A204.1 (cell line): Measurements from ENCODE around the gene SHFL.

Source experiments
- FAIRE-seq: peaks from 2 replicates; lab custom pipeline; 2012; peaks lifted over from hg19 to GRCh38; lab: Jason Lieb, UNC

The SHFL gene

DNA sequence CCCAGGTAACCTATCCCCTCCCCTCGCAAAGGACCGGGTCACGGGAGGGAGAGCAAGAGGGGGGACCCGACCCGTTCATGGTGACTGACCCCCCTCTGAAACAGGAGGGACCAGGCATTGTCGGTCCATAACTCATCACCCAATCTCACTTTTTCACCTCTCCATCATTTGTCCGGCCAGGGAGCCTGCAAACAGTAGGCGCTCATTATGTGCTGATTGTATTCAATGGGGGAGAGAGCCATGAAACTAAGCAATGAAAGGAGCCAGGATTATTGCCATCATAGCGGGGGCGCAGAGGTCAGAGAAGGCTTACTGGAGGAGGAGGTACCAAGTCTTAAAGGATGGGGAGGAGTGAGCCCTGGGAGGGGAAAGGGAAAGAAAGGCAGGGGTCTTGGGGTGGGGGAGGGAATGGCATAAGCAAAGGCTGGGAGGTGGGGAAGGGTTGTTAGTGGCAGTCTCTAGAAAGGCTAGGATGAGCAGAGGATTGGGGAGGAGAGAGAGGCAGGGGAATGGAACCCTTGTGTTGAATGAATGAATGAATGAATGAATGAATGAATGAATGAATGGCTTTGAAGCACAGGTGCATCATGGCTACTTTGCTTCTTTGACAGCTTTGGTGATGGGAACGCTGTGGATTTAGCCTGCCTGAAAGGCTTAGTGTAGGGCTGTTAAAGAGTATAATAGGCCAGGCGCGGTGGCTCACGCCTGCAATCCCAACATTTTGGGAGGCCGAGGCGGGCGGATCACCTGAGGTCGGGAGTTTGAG, 1.4 kb downstream of the SHFL start:
- FAIRE-seq = no peak

DNA sequence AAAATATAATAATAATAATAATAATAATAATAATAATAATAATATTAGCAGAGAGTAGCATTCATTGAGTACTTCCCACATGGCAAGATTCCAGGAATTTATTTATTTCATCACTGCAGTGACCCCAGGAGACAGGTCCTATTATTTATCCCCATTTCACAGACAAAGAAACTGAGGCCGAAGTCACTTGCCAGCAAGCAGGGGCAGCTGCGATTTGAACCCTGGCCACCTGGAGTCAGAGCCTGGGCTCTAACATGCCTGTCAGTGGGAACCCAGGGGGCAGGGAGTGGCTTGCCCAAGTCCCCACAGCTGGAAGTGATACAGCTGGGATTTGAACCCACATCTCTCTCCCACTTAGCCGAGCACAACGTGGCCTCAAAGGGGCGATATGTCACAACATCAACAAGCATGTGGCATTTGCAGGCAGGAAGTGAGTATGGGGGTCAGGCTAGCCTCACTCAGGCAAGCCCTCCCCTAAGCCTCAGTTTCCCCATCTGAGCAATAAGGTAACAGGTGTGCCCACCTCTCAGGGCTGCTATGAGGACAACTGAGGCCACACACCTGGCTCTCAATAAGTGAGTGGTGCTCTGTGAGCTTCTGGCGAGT, 2.9 kb downstream of the SHFL start:
- FAIRE-seq = no peak

DNA sequence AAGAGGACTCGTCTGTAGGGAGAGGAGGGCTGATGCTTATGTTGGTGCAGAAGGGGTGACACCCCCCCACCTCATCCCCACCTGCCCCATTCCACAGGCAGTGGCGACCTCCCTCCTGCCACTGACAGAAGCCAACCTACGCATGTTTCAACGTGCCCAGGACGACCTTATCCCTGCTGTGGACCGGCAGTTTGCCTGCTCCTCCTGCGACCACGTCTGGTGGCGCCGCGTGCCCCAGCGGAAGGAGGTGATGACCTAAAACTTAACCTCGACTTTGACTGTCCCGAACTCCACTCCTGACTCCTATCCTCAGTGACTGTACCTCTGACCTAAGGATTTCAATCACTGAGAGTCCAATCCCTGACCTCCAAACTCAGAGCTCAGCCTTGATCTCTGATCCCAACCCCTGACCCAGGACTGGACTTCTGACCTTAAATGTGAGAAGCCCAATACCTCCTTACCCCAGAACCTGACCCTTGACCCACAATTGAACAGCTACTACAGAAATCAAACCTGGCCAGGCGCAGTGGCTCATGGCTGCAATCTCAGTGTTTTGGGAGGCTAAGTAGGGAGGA, 3.8 kb downstream of the SHFL start:
- FAIRE-seq = no peak

DNA sequence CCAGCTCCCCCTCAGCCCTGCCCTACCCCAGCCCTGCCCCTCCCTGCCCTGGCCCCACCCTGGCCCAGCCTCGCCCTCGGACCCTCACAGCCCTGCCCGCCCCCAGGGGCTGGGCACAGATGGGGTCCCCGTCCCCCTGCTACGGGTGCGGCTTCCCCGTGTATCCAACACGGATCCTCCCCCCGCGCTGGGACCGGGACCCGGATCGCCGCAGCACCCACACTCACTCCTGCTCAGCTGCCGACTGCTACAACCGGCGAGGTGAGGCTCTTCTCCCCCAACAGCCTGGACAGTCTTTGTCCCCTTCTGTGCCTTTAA, 5.2 kb downstream of the SHFL start:
- FAIRE-seq = no peak

GRCh38 chr19:10091895-10092641, 6.0 kb downstream of the SHFL start:
- no peak for FAIRE-seq

- no peak for FAIRE-seq
Measured at GRCh38 chr19:10092648-10093294, 6.7 kb downstream of the SHFL start.

DNA sequence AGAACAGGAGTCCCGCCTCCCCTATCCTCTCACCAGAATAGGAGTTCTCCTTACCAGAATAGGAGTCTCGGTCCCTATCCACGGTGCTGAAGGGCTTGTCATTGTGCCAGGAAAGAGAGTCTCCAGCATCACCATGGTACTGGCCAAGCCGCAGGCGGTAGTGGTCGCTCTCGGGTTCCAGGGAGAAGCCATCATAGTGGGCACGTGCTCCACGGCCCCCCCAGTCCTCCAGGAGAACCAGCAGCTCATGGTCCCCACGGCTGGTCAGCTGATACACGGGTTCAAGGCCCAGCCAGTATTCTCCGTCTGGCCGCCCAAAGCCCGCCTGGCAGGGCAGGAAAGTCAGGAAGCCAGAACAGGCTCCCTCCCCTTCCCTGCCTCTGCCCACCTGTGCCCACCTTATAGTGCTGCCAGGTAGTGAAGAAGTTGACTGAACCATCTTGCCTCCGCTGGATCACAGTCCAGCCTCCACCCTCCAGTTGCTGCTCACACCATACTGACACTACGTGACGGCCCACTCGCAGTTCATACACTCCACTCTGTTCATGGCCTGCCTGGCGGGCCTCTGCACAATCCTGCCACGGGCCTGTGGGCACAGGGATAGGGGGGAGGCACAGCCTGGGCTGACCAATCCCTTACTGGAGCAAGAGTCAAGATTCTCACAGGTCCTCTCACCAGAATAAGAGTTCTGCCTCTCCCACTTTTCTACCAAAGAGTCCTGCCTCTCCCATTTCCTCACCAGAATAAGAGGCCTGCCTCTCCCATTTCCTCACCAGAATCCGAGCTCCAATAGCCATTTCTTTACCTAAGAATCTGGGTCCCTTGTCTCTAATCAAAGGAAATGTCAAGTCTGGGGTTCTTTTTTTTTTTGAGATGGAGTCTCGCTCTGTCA, 7.4 kb downstream of the SHFL start:
- no peak for FAIRE-seq

DNA sequence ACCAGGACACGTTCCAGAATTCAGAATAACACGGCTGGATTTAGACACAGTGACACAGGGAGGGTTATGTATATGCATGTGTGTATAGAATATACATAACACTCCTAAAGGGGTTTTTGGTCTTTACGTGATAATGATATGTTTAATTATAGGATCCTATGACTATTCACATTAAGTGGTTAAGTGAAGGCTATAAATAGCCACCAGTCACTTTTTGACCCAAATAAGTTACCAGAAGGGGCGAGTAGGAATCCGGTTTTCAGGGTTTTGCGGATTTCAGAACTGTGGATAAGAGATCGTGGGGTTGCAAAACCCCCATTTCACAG, 9.5 kb downstream of the SHFL start:
- FAIRE-seq = no peak

- FAIRE-seq = no peak
Measured at GRCh38 chr19:10095948-10096614, 10.0 kb downstream of the SHFL start.

GRCh38 chr19:10096615-10096963, 10.5 kb downstream of the SHFL start:
- FAIRE-seq = no peak

GRCh38 chr19:10100163-10100785, 14.2 kb downstream of the SHFL start:
- no peak for FAIRE-seq

- FAIRE-seq = no peak
Measured at GRCh38 chr19:10102787-10103236, 16.7 kb downstream of the SHFL start.

GRCh38 chr19:10104130-10104513, 18.0 kb downstream of the SHFL start:
- FAIRE-seq = no peak

DNA sequence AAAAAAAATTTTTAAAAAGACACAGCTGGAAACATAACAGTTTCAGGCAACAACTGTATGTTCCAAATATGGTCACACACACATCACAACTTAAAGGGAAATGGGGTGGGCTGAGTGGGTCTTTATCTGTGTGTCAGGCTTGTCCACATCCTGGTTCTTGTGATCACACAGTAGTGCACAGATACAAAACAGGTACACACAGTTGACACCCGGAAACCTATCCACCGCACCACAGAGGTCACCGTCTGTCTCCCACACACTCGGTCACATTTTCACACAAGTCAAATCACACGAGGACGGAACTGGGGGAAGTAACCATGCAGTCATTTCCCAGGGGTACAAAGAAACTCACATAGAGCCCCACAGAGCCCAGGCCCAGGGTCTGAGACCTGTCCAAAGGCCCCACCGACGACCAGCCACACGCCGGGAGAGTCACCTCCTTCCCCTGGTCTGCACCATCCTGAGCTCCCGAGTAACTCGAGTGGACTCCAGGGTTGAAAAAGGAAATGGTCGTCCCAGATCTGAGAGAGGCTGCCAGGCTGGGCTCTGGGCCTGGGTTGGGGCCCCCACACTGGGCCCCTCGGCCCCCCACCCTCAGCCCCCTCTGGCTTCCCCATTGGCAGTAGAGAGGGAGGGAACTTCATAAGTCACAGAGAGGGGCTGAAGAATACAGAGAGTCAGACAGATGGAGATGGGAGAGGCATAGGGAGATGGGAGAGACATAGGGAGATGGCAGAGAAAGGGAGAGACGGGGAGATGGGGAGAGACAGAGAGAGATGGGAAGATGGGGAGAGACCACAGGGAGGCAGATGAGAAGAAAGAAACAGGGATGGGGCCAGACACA, 18.8 kb downstream of the SHFL start:
- no peak for FAIRE-seq

DNA sequence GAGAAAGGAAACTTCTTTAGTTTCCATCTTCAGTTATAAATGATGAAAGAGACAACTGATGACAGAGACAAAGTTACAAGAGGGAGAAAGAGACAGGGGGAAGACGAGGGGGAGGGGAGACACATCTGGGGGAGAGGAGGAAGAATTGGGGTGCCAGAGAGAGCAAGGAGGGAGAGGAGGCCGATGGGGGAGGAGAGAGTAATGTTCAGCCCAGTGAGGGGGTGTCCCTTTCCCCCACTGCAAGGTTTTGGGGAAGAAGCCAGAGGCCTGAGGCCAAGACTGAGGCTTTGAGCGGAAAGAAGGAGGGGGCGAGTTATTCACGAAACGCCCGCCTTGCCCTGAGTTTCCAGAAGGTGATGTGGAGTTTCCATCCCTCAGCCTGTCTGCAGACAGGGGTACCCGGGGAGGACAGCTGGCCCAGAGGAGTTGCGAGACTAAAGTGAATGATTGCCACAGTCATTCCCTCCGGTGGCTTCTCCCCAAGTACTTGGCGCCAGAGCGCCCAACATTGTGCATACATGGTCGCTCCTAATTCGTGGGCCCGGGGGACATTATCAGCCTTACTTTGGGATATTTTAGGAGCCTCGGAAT, 19.5 kb downstream of the SHFL start:
- no peak for FAIRE-seq

GRCh38 chr19:10106100-10106936, 20.2 kb downstream of the SHFL start, which contains the start of gene PPAN:
PPAN (plus strand) TSS chr19:10106362; CDS start chr19:10106395, 33 bp downstream.
- FAIRE-seq = peak; percentile 95

DNA sequence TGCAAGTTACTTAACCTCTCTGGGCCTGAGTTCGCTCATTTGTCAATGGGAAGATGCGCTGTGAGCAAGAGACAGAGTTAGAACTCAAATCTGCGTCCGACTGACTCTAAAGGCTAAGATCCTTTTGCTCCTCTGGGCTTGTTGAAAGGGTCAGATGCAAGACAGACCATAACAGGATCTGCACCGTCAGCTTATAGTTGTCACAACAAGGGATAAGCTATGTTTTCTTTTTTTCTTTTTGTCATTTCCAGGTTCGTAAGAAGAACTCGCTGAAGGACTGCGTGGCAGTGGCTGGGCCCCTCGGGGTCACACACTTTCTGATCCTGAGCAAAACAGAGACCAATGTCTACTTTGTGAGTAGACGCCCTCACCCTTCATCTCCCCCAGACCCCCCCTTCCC, 21.1 kb downstream of the SHFL start:
- FAIRE-seq = no peak

GRCh38 chr19:10107817-10108367, 21.8 kb downstream of the SHFL start:
- no peak for FAIRE-seq
